GM19240 (cell line): ENCODE measurements around the gene ELP4.
"Not testable (repeated sequence)": the region's sequence is repeated elsewhere in the genome, so short reads cannot be mapped to it uniquely, and the experiment has no call there.

Source experiments
- DNase-seq: peaks from one replicate; pipeline ENCODE4 v3.0.0; 2011; ENCODE audit warnings: low spot score; ENCODE audit not compliant: insufficient read length

Gene ELP4

GRCh38 chr11:31699066-31699465 lies 189.5 kb downstream of the ELP4 start:
- DNase-seq, result no peak

GRCh38 chr11:31702966-31703365 lies 193.4 kb downstream of the ELP4 start:
- no peak for DNase-seq

DNA sequence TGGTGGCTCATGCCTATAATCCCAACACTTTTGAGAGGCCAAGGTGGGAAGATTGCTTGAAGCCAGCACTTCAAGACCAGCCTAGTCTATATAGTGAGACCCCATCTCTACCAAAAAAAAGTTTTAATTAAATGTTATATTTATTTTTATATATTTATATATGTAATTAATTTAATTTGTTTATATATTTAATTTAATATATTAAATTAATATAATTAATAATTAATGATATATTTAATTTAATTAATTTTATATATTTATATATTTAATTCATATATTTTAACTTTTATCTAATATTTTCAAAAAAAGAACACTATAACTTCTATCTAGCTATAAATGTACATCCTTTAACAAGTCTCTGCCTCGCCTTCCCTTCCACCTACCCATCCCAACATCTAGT lies 196.8 kb downstream of the ELP4 start:
- DNase-seq, result no peak

DNA sequence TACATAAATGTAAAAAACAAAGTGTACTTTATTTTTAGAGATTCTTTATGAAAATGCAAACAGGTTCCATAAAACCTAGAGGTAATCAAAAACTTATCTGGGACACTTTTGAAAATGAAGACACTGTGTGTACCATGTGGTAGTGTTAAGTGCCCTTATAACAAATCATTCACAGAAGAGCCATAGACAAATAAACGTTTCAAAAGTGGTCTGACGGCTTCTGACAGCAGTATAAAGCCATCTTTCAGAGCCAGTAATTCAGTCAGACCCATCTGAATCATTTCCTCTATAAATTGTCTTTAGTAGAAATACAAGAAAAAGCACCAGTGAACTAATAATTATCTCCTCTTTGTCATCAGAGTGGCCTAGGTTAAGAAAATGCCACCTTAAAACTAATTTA lies 201.6 kb downstream of the ELP4 start:
- no peak for DNase-seq

- DNase-seq, result no peak
Measured at GRCh38 chr11:31712851-31713250, 203.3 kb downstream of the ELP4 start.

GRCh38 chr11:31714840-31715239 lies 205.3 kb downstream of the ELP4 start:
- no peak for DNase-seq

GRCh38 chr11:31720225-31720624 lies 210.7 kb downstream of the ELP4 start:
- DNase-seq, result no peak

DNA sequence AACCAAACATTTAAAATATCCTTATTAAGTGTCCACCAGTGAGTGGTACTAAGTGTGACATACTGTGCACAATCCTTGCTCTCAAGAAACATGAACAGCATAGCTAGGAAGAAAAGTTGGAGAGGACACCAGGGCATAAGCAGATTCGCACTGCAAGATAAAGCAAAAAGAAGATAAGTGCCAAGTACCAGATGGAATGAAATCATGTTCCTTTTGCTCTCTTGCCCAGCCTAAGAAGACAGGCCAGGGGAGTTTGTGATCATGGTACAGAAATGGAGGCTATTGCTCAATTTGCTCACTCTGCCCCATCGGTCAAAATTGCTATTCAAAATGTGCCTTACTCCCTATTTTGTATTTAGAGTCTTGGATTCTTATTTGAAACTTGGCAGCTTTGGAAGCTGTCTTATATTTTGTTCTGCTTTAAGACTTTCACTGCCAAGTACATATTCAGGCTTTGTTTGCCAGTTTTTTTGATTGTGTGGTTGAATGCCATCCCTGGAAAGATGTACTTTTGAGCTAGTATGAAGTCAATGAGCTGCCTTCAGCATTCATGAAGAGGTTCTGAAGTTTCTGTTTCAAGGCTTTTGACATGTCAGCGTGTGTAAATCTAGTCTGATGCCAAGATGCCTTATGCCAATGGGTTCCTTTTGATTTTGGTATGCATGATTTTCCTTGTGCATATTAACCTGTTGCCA lies 211.3 kb downstream of the ELP4 start:
- DNase-seq, result no peak

DNA sequence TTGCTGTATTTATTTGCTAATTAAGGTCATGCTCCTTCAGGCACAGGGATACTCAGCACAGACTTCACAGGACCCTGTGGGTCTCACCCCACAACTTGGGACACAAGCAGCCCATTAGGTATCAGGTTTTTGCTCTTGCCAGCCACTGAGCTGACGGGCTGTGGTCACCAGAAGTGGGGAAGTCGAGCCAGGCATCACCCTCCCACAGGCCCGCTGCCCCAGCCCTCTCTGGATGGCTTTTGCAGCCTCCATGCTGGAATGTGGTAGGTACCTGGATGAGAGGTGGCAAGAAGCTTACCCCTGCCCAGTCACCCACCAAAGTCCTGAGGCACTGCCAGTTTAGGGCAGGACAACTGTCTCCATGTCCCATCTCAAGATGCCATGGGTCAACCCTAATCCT lies 213.2 kb downstream of the ELP4 start:
- DNase-seq, result no peak

- DNase-seq, result no peak
Measured at GRCh38 chr11:31725176-31725575, 215.6 kb downstream of the ELP4 start.

- no peak for DNase-seq
Measured at GRCh38 chr11:31728432-31728831, 218.9 kb downstream of the ELP4 start.

DNA sequence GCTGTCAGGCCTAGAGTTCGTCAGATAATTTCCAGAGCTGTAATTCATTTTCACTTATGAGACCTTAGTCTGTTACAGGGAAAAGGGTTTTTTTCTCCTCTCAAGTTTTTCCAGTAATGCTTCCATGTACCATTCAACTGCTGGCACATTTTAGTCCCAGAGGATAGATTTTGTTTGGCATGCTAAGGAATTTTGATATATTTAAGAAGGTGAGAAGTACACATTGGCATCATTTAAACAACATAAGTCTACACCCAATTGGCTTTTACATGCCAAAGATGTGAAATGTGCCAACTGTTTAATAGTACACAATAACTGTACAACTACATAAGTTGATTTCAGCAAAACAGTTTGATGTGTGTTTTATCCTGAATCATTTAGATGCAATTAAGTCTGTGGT lies 230.6 kb downstream of the ELP4 start:
- DNase-seq, result no peak

GRCh38 chr11:31740731-31741368 lies 231.3 kb downstream of the ELP4 start:
- not testable (repeated sequence) for DNase-seq

DNA sequence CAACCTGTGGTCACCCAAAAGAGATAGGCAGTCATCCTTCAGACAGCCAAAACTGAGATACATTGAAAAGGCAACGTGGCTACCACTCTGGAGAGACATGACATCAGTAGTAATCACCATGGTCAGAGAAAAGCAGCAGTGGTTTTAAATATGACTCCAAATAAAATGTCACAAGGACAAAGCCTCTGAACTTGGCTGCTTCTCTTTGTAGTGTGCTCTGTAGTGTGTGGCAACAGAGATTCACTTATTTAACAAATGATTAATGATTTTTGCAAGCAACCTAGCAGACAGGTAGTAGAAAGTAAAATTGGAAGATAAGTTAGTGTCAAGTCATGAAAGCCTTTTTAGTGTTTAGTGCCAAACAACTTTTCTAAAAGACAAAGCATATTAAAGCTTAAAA lies 238.0 kb downstream of the ELP4 start:
- DNase-seq, result no peak

DNA sequence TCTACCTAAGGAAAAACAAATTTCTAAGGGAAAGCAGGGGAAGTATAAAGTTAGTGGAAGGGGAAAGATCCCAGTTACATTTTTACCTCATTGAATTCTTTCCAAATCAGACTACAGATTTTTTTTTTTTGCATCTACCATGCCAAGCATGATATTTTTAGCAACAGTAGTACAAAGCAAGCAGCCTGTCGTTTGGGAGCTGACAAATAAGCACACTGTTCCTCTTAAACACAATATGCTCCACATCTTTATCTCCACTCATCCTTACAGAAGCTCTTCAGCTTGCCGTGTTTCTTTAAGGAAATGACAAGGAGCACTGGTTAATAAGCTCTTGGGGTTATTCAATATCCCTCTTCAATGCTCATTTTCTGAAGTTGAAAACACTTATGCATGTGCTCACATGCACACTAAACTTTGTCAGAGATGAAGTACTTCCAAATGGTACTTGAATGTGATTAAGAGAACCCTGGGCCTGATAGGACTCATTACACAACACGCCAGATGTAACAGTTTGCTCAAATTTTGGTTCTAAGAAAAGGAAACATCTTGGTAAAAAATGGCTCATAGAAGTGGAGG lies 247.8 kb downstream of the ELP4 start:
- DNase-seq, result no peak

DNA sequence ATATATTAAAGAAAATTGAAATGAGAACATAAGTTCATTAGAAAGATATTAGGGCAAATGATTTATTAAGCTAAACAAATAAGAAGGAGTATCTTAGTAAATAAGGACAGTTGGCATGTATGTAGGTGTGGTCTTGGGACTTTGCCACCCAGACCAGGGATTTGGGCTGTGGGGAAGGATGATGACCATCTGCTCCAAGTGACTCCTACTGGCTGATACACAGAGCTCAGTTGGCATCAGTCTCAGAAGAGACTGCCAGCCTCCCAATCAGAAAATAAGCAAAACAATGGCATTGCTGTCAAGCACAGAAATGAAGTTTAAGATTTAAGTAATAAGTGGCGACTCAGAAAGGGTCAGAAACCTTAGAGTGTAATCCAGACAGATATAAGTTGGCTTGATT lies 252.1 kb downstream of the ELP4 start:
- no peak for DNase-seq

DNA sequence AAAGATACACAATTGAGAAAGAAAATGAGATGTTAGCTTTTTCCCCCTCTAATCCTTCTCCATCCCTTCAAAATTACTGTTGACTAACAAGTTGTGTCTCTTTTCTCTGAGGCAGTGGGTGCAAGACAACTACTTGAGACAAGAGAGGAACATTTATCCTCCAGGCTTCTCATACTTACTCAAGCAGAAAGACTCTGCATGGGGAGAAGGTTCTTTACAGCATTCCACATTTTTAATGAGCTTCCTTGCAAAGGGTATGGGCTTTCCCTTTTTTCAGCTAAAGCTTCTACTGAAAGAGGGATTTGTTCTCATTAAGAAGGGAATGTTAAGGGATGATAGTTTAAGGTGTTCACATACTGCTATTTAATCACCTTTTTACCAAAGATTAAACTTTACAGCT lies 253.7 kb downstream of the ELP4 start:
- no peak for DNase-seq

DNA sequence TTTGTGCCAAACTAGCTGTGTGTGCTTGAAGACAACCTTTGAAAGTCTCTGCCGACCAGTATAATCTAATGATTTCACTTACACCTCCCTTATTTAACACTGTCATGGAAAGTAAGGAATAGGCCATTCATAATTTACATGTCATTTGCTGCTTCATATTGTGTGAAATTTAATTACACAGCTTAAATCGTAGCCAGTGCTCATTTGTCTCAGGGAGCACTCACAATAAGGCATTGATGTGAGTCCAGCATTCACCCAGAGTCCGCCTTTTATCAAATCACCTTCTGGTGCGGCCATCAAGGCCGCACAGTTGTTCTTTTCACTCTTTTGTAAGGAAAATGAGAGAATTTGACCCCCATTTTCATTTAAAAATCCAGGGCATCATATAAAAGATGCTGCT lies 254.7 kb downstream of the ELP4 start:
- DNase-seq, result no peak

DNA sequence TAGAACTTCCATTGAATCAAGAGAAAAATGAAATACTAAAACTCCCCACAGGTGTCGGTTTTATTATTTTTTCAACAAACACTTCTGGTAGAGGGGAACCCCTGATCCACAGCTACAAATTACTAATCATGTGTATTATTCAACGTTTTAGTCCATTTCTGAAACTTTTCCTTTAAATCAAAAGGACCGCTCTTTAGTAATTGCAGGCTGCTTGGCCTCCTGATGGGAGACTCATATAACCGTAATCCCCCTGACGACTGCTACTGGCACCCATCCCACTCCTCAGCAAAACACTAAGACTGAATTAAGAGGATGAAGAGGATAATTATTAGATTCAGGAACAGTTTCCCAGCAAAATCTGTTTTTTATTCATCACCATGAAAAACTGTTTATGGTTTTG lies 255.2 kb downstream of the ELP4 start:
- no peak for DNase-seq

GRCh38 chr11:31767066-31767465 lies 257.5 kb downstream of the ELP4 start:
- no peak for DNase-seq

DNA sequence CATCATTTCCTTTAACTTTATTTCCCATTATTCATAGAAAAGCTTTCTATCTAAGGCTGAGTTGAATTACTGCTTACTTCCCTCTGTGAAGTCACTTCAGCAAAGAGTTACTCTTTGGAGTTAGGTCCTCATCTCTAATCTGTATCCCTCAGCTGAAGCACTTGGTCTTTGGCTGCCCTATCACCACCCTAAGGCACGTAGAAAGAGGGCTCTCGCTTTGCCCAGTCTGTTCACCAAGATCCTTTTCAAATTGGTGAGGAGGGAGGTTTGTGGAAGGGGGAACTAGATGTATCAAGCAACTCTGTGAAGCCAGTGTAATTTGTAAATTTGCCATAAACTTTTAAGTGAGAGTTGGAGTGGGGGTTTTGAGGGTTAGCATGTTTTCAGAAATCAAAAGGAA lies 258.1 kb downstream of the ELP4 start:
- DNase-seq, result no peak

- no peak for DNase-seq
Measured at GRCh38 chr11:31768749-31769640, 259.4 kb downstream of the ELP4 start.
